GM18951 (cell line): Measurements from ENCODE around the gene SLC16A1.
"Not testable (repeated sequence)": the region's sequence is repeated elsewhere in the genome, so short reads cannot be mapped to it uniquely, and the experiment has no call there.

Experiments used
- POLR2A ChIP-seq: IDR thresholded peaks from 4 replicates; pipeline ENCODE4 v1.6.1; 2011; ENCODE audit warnings: mild to moderate bottlenecking; ENCODE audit not compliant: insufficient read length, insufficient read depth; ENCODE audit errors: extremely low read depth
- in situ Hi-C: fragments of 300-500 bp; cut with MboI; formaldehyde crosslinking; loops from one replicate; pipeline ENCODE4 v1.12.0; 2022; ENCODE audit warnings: low sequenced_read_pairs, mixed read lengths, inconsistent platforms; ENCODE audit not compliant: unreplicated experiment

Gene SLC16A1

GRCh38 chr1:112955773-112956543, at the start of gene SLC16A1:
TSS of gene SLC16A1 (minus strand) at chr1:112956196. CDS start at chr1:112929308, 26,888 bp downstream.
- in situ Hi-C loops = no loop called here
- peak; percentile 99 for TF ChIP-seq POLR2A

- TF ChIP-seq POLR2A = no peak
- in situ Hi-C loops = no loop called here
These were observed 48.0 kb upstream of the SLC16A1 start for GRCh38 chr1:113003751-113004690.

- in situ Hi-C loops = no loop called here
- TF ChIP-seq POLR2A = no peak
These were observed 46.3 kb upstream of the SLC16A1 start for GRCh38 chr1:113002297-113002696.

- in situ Hi-C loops = no loop called here
- TF ChIP-seq POLR2A = no peak
These were observed 42.7 kb upstream of the SLC16A1 start for GRCh38 chr1:112998592-112999235.

- in situ Hi-C loops = no loop called here
- TF ChIP-seq POLR2A = no peak
These were observed 41.8 kb upstream of the SLC16A1 start for GRCh38 chr1:112997781-112998180.

GRCh38 chr1:112995890-112996289, 39.9 kb upstream of the SLC16A1 start:
- in situ Hi-C loops = no loop called here
- no peak for TF ChIP-seq POLR2A

- in situ Hi-C loops = not testable (repeated sequence)
These were observed 39.0 kb upstream of the SLC16A1 start for GRCh38 chr1:112995021-112995420.

- in situ Hi-C loops = no loop called here
- no peak for TF ChIP-seq POLR2A
These were observed 36.8 kb upstream of the SLC16A1 start for GRCh38 chr1:112992780-112993179.

GRCh38 chr1:112991402-112992120, 35.6 kb upstream of the SLC16A1 start:
- in situ Hi-C loops = no loop called here
- no peak for TF ChIP-seq POLR2A

GRCh38 chr1:112990271-112990670, 34.3 kb upstream of the SLC16A1 start:
- TF ChIP-seq POLR2A = no peak
- in situ Hi-C loops = no loop called here

GRCh38 chr1:112988367-112988766, 32.4 kb upstream of the SLC16A1 start:
- in situ Hi-C loops = no loop called here
- TF ChIP-seq POLR2A = no peak

- TF ChIP-seq POLR2A = no peak
- in situ Hi-C loops = no loop called here
These were observed 29.1 kb upstream of the SLC16A1 start for GRCh38 chr1:112985123-112985522.
